ENCODE results near the gene FOXK1.
"Not testable (repeated sequence)": the region's sequence is repeated elsewhere in the genome, so short reads cannot be mapped to it uniquely, and the experiment has no call there.

The FOXK1 gene

DNA sequence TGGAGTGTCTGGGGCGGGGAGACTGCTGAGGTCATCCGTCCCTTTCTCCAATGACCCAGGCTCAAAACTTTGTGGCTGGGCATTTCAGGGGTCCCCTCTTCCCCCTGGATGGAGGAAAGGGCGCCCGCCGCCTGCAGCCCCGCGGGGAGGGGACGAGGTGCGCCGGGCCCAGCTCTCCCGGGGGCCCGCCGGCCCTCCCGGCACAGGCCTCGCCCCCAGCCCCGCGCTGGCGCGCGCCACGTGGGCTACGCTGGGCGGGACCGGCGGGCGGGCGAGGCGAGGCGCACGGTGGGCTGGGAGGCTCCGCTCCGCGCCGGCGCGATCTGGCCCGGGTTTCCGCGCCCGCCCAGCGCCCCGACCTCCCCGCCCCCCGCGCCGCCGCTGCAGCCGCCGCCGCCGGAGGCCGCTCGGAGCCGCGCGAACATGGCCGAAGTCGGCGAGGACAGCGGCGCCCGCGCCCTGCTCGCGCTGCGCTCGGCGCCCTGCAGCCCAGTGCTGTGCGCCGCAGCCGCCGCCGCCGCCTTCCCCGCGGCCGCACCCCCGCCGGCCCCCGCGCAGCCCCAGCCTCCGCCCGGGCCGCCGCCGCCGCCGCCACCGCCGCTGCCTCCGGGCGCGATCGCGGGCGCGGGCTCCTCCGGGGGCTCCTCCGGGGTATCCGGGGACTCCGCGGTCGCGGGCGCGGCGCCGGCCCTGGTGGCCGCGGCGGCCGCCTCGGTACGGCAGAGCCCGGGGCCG is at the start of gene FOXK1:
Gene FOXK1, plus strand, starts transcription at position 410 of the 735 bp plus-strand sequence. Its CDS starts 14 bp downstream, at position 424.
- peak; percentile 50 to 63 for DNase-seq (ENCODE audit: low read depth in 2 of 2, low spot score in 1 of 2)

DNA sequence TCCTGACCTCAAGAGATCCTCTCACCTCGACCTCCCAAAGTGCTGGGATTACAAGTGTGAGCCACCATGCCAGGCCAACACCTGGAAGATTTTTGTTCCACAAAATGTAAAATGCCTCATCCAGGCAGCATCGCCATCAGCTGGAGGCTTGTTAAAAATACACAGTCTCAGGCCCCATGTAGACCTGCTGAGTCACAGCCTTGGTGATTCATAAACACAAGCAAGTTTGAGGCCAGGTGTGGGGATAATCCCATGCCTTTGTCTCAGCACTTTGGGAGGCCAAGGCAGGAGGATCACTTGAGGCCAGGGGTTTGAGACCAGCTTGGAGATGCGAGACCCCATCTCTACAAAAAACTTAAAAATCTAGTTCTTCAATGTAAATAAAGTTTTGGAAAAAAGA is 49.1 kb upstream of the FOXK1 start:
- DNase-seq (ENCODE audit: low read depth in 2 of 2, low spot score in 1 of 2): no peak

DNA sequence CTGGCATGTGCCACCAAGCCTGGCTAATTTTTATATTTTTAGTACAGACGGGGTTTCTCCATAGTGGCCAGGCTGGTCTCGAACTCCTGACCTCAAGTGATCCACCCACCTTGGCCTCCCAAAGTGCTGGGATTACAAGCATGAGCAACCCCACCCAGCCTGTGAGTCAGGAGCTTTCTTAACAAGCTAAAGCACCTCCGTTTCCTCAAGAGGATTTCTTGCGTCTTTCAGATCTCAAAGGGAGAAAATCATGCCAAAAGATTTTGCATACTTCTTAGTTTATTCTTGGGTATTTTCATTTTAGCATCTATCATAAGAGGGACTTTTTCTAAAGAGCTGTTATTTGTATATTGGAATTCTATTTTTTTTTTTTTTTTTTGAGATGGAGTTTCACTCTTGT is 47.9 kb upstream of the FOXK1 start:
- no peak for DNase-seq (ENCODE audit: low read depth in 2 of 2, low spot score in 1 of 2)

DNA sequence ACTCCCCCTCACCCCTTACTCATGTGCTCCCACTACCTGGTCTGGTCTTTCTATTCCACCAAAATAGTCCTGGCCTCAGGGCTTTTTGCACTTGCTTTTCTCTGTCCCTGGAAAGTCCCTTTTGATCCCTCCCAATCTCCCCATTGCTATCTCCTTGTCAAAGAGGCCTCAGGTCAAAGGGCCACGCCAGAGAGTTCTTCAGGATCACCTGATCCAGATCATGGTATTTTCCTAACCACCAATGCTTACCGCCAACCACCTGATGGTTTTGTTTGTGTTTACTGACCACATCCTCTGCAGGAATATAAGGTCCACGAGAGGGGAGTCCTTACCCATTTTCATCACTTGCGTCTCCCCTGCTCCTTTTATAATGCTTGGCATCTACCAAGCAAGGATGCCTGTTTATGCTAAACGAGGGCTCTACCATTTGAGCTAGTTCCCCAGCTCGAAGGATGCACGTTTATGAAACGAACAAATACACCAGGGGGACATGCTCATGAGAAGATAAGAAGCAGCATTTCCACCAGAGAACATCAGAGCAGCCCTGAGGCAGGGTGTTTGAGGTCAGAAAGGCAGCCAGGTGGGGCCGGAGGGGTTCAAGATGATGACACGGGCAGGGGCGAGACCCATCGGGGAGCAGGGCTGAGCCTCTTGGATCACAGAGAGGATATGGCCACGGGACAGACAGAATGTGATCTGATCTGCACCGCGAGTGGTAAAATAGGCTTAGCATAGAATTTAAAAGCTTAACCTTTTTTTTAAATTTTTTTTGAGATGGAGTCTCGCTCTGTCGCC is 43.1 kb upstream of the FOXK1 start:
- DNase-seq (ENCODE audit: low read depth in 2 of 2, low spot score in 1 of 2): no peak

DNA sequence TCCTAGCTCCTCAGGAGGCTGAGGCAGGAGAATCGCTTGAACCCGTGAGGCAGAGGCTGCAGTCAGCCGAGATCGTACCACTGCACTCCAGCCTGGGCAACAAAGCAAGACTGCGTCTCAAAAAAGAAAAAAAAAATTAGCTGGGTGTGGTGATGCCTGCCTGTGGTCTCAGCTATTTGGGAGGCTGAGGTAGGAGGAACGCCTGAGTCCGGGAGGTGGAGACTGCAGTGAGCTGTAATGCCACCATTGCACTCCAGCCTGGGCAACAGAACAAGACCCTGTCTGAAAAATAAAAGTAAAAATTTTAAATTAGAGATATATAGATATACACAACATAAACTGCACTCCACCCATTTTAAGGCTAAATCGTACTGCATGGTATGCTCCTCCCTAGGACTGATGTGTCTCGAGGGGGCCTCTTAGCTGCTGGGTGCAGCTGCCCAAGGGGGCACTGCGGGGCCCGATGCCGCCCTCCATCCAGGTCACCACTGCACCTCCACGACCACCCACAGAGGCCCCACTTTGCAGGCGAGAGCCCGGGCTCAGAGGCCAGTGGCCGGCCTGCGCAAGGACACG is 40.9 kb upstream of the FOXK1 start:
- no peak for DNase-seq (ENCODE audit: low read depth in 2 of 2, low spot score in 1 of 2)

DNA sequence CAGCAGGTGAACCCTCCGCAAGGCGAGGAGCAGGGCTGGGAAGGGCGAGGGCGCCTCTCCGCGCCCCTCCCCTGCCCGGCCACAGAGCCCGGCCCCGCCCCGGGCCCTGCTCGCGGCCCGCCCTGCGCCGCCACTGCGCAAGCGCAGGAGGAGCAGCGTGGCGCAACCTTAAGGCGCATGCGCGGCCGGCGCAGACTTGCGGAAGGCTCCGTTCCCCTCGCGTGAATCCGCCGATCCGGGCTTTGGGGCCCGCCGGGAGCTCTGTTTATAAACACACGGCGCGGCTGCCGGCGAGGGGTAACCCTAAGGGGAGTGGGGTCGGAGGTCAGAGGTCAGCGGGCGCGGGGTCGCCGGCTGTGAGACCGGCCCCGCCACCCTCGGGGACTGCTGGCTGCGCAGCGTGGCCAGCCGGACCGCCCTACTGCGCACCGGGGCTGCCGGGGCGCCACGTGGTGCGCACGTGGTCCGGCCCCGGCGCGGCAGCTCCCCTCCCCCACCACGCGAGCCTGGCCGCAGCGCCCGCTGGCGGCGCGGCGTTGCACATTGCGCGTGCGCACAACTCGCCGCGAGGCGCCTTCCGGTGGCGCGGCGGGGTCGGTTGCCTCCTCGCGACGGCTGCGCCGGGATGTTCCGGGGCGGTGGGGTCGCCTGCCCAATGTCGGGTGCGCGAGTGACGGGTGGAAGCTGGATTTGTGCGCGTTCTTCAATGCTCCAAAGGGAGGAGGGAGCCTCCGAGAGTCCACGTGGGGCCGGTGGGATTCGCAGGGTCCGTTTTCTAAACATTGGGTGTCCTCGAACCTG is 40.2 kb upstream of the FOXK1 start:
- DNase-seq (ENCODE audit: low read depth in 2 of 2, low spot score in 1 of 2): peak; percentile 91 to 93

DNA sequence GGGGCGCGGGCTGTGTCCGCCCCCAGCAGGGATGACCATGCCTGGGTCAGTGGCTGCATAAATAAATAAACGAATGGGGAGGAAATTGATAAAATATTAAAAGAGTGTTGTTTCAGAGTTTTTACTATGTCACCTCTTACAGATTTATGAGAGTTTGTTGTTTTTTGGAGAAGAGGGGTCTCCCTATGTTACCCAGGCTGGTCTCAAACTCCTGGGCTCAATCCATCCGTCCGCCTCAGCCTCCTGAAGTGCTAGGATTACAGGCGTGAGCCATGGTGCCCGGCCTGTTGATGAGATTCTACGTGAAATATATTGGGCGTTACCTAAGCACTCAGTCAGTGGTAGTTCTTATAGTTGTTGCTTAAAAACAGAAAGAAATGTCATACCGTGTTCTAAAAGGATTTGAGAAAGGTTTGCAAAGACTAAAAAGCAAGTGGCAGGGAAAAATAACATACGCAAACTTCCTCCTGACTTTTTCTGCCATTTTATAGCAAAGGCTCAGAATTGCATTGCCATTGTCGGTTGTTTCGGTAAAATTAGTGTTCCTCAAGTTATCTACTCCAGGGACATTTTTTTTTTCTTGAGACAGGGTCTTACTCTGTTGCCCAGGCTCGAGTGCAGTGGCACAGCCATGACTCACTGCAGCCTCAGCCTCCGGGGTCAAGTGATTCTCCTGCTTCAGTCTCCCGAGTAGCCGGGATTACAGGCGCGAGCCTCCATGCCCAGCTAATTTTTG is 39.5 kb upstream of the FOXK1 start:
- no peak for DNase-seq (ENCODE audit: low read depth in 2 of 2, low spot score in 1 of 2)

DNA sequence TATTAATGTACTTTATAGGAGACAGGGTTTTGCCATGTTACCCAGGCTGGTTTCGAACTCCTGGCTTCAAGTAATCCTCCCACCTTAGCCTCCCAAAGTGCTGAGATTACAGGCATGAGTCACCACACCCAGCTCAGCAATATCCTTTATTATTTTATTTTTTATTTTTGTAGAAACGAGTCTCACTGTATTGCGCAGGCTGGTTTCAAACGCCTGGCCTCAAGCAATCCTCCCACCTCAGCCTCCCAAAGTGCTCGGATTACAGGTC is 39.0 kb upstream of the FOXK1 start:
- DNase-seq (ENCODE audit: low read depth in 2 of 2, low spot score in 1 of 2): not testable (repeated sequence)

DNA sequence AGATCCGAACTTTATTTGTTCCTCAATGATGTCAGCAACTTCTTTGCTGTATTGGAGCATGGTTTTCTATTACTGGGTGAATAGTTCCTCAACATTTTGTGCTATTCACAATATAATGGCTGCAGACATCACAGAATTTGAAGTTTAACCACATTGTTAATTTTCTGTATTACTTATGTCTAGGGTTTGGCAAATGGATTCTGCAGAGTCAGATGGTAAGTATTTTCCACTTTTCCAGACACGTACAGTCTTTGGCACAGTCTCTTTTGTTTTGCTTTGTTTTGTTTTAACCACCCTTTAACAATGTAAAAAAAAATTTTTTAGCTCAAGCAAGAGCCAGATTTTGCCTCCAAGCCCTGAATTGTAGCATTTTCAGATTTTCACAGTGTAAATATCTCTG is 36.8 kb upstream of the FOXK1 start:
- DNase-seq (ENCODE audit: low read depth in 2 of 2, low spot score in 1 of 2): no peak

DNA sequence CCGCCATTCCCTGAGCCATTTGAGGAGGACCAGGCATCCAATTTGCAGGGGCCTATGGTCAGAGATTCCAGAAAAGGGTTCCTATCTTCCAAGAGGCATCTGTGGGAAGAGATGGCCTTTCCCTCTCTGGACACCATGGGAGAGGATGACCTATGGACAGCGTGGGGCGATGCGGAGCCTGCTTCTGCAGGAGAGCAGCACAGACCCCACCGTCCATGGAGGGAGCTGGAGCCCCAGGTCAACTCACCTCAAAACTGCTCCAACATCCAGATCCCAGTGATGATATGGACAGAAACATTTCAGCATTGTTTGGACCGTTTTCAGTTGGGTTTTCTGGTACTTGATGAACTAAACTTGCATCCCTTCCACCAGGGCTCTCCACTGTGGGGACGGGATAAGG is 34.0 kb upstream of the FOXK1 start:
- DNase-seq (ENCODE audit: low read depth in 2 of 2, low spot score in 1 of 2): no peak

DNA sequence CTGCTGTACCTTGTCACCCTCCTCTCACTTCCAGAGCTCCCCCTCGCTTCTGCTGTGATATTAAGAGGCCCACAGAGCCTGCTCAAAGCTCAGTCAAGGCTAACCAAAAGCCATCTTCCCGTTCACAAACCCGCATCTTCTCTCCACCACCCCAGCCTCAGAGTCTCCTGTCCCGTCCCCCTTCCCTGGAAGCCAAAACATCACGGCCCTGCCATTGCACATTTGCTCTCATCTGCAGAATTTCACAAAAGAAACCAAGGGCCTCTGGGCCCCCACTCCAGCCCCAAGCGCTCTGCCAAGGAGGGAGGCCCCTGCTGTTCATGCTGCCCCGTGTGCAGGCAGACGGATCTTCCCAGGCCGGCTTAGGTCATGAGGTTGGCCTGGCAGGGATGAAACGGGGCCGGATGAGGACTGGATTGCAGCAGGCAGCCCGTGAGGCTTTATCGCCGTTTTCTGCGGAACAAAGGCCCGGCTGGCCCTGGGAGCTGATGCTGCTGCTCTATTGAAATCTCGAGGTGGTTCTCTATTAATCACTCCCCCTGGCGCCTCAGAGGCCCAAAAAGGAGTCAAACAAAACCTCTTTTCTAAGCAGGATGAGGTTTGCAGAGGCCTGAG is 31.6 kb upstream of the FOXK1 start:
- no peak for DNase-seq (ENCODE audit: low read depth in 2 of 2, low spot score in 1 of 2)

DNA sequence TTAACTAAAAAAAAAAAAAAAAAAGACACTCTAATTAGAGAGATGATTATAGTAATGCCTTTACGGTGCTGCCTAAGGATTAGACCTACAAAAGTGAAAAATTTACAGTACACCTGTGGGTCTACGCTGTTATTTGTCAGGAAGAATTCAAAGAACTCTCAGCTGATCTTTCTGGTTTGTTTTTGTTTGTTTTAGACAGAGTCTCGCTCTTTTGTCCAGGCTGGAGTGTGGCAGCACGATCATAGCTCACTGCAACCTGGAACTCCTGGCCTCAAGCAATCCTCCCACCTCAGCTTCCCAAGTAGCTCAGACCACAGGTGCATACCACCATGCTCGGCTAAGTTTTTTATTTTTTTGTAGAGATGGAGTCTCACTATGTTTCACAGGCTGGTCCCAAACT is 28.3 kb upstream of the FOXK1 start:
- DNase-seq (ENCODE audit: low read depth in 2 of 2, low spot score in 1 of 2): no peak

DNA sequence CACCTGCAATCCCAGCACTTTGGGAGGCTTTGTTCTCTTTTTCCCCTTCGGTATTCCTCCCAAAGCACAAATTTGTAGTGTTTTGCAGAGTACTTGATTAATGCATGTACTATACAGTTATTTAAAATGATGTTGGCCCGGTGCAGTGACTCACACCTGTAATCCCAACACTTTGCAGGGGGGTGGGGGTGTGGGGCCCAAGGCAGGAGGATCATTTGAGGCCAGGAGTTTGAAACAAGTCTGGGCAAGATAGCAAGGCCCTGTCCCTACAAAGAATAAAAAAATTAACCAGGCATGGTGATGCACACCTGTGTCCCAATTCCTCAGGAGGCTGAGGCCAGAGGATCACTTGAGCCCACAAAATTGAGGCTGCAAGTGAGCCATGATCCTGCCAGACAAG is 26.8 kb upstream of the FOXK1 start:
- no peak for DNase-seq (ENCODE audit: low read depth in 2 of 2, low spot score in 1 of 2)

DNA sequence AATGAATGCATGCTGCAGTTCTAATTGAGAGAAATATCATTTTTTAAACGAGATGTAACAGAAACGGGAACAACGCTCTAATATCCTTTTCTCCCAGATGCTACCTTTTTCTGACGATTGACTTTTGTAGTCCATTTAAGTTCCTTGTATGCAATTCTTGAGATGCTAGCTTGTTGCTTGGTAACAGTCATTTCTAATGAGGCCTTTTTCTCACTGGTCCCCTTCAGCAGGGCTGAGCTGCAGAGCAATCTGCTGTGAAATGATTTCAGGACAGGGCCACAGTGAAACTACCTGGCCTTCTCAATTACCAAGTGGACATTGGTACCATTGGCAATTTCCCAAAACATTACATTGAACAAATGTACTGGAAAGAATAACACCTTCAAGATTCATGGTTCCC is 26.2 kb upstream of the FOXK1 start:
- no peak for DNase-seq (ENCODE audit: low read depth in 2 of 2, low spot score in 1 of 2)

DNA sequence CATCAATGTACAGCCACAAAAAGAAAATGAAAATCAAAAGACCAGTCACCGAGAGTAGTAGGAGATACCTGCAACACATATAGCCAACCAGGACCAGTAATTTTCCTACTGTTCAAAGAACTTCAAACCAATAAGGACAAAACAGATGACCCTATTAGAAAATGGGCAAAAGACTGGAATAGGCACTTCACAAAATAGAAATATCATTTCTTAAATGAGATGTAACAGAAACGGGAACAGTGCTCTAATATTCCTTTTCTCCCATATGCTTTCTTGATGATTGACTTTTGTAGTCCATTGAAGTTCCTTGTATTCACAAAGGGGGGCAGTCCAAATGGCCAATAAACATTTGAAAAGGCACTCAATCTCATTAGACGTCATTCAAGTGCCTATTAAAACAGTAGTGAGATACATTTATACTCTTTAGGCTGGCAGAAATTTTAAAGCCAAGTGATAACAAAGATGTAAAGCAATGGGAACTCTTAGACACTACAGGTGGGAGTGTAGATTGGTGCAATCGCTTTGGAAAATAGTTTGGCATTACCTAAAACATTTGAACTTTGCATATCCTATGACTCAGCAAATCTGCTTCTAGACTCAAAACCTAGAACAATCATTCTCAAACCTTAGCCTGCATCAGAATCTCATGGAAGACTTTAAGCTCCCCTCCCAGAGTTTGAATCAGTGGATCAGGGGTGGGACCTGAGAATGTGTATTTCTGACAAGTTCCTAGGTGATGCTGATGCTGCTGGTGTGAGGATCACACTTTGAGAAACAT is 24.3 kb upstream of the FOXK1 start:
- no peak for DNase-seq (ENCODE audit: low read depth in 2 of 2, low spot score in 1 of 2)

DNA sequence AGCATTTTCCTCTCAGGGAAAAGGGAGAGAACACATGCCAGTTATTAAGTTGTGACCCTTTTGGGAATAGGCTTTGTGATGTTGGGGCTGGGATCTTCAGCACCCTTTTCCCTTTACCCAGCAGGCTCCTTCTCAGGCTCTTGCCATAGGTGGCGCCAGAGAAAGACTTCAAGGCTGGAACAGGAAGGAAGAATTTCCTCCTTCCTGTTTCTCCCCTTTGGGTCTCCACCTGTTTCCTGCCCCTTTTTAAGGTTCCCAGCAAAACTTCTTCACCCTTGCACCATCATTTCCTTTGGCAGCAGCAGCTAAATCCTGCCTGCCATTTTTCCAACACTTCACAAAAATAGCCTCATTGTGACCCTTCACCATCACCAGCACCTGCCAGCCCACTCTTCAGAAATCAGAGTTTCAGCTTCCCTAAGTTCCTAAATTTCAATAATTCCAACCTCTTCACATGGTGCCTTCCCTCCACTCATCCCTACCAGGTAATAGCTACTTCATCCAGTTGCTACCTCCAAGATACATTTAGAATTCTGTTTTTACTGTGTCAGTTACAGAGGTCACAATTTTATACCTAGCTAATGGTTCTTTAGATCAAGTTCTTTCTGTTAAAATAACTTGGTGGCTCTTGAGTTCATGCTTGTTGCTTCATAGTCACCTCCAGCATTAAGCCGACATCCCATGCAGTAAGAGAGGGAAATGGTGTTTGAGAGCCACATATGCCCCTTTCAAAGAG is 22.4 kb upstream of the FOXK1 start:
- no peak for DNase-seq (ENCODE audit: low read depth in 2 of 2, low spot score in 1 of 2)

DNA sequence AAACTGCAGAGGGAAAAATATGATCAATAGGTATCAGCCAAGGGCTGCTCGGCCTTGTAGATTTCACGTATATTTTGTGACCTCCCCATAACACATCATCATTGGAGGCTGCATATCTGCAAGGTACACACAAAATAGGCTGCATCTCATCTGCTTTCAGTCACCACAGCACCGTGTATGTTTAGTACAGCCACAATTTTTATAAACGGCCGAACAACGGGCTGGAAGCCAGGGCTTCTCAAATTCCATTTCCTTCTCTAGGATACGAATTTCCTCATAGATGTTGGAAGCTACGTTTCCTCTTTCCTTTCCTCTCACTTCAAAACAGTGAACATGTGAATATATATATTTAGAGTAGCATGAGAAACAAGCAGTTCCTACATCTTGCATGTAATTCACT is 20.2 kb upstream of the FOXK1 start:
- no peak for DNase-seq (ENCODE audit: low read depth in 2 of 2, low spot score in 1 of 2)

DNA sequence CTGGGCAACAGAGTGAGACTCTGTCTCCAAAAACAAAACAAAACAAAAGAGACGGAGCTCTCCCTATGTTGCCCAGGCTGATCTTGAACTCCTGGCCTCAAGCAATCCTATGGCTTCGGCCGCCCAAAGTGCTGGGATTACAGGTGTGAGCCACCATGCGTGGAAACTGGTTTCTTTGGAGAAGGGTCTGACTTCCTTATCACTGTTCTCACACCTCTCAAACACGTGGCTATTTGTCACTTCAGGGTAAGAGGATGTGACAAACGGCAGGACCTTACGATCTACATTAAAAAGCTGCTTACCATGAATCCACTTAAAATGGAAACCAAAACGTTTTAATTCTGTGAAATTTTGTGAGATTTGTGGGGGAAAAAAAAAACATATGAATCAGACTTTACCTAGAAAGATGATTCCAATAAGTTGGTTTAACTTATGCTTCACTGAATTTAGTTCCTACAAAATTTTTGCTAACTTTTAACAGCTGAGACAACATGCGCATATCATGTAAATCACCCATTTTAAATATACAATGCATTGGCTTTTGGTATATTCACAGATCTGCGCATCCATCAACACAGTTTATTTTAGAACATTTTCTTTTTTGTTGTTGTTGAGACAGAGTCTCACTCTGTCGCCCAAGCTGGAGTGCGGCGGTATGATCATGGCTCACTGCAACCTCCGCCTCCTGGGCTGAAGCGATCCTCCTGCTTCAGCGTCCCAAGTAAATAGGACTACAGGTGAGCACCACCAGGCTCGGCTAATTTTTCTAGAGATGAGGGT is 18.7 kb upstream of the FOXK1 start:
- DNase-seq (ENCODE audit: low read depth in 2 of 2, low spot score in 1 of 2): no peak

All from stimulated activated CD8-positive, alpha-beta memory T cell treated with anti-CD3 and anti-CD28 coated beads, Interleukin-4, amount 100 ng/mL, for 4 hours (primary cell).